HT1080 (cell line): ENCODE measurements around the gene NUTM2F. TPM values are rescaled to one million over a fixed set of nuclear protein-coding genes. Genes with fewer than 3 reads are reported as not detected.

Source experiments
- total RNA-seq: library from RNA; depleted of rRNA; stranded (reverse); fragments of >200 nt; shearing (Covaris generic); gene quantifications from 2 replicates; pipeline ENCODE4 v1.2.3, GENCODE V29; 2014; rRNA removed

Gene NUTM2F
- total RNA-seq, 1 experiment from 2014 or later, result not detected

Other genes with a start within 250 kb of the NUTM2F start
- gene PTPDC1, start 244.2 kb downstream of the NUTM2F start, total RNA-seq, result 3.7 and 4.1 TPM in 2 replicates
- gene ZNF169, start 69.3 kb downstream of the NUTM2F start, total RNA-seq, result 2.8 and 4.1 TPM in 2 replicates
- 0.77 and 1.1 TPM in 2 replicates for gene PCAT7, start 226.4 kb upstream of the NUTM2F start, total RNA-seq